ENCODE data around the gene PPM1H.
A peak's percentile ranks its signal among the peaks of the same experiment; 100 is the strongest.

Gene PPM1H

GRCh38 chr12:62693376-62694050, 241.4 kb downstream of the PPM1H start:
- TF ChIP-seq CTCF (IDR thresholded peaks at IDR 0.05; ENCODE audit: low read length, missing control alignments) = no peak
- DNase-seq (ENCODE audit: low read depth) = peak; percentile 25

DNA sequence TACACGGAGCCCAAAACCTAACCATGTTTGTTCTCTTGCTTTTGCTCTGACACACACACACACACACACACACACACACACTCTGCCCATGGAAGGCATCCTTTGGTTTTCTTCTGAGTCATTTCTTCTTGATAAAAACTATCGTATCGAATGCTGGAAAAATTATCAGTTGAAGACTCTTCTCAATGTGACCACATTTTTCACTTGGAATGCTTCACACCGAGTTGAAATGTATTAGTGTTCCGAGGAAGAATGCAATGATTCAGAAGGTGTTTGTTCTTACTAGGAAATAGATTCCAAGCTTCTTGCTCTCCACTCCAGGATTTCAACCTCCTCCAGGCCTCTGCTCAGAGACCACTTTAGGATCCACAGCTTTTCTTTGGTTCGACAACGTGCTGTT, 242.1 kb downstream of the PPM1H start:
- peak; percentile 75 for DNase-seq (ENCODE audit: low read depth)
- no peak overlapping the region for H3K4me3 ChIP-seq (replicated peaks; ENCODE audit: low read depth, low read length)
- TF ChIP-seq CTCF (IDR thresholded peaks at IDR 0.05; ENCODE audit: low read length, missing control alignments) = no peak

More at GRCh38 chr12:62693376-62694050, 241.4 kb downstream of the PPM1H start:
- H3K4me3 ChIP-seq (replicated peaks; ENCODE audit: low read depth, low read length) = no peak overlapping the region

DNA sequence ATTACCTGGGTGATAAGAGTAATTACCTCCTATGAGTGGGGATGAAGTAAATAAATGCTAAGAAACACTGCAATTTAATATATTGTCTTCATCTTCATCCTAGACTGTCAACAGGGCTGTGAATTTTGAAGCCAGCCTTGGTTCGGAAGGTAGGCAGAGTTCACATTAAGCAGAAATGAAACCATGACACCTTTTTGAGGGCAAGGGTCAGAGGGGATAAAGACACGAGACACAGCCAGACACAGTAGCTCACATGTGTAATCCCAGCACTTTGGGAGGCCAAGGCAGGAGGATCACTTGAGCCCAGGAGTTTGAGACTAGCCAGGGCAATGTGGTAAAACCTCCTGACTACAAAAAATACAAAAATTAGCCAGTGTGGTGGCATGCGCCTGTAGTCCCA, 243.6 kb downstream of the PPM1H start:
- no peak for TF ChIP-seq CTCF (IDR thresholded peaks at IDR 0.05; ENCODE audit: low read length, missing control alignments)
- H3K4me3 ChIP-seq (replicated peaks; ENCODE audit: low read depth, low read length) = no peak overlapping the region
- no peak for DNase-seq (ENCODE audit: low read depth)

- no peak for DNase-seq (ENCODE audit: low read depth)
- no peak overlapping the region for H3K4me3 ChIP-seq (replicated peaks; ENCODE audit: low read depth, low read length)
- TF ChIP-seq CTCF (IDR thresholded peaks at IDR 0.05; ENCODE audit: low read length, missing control alignments) = no peak
These were observed 245.7 kb downstream of the PPM1H start for GRCh38 chr12:62689042-62689839.

GRCh38 chr12:62686938-62687337, 248.0 kb downstream of the PPM1H start:
- TF ChIP-seq CTCF (IDR thresholded peaks at IDR 0.05; ENCODE audit: low read length, missing control alignments) = no peak
- H3K4me3 ChIP-seq (replicated peaks; ENCODE audit: low read depth, low read length) = no peak overlapping the region
- no peak for DNase-seq (ENCODE audit: low read depth)

DNA sequence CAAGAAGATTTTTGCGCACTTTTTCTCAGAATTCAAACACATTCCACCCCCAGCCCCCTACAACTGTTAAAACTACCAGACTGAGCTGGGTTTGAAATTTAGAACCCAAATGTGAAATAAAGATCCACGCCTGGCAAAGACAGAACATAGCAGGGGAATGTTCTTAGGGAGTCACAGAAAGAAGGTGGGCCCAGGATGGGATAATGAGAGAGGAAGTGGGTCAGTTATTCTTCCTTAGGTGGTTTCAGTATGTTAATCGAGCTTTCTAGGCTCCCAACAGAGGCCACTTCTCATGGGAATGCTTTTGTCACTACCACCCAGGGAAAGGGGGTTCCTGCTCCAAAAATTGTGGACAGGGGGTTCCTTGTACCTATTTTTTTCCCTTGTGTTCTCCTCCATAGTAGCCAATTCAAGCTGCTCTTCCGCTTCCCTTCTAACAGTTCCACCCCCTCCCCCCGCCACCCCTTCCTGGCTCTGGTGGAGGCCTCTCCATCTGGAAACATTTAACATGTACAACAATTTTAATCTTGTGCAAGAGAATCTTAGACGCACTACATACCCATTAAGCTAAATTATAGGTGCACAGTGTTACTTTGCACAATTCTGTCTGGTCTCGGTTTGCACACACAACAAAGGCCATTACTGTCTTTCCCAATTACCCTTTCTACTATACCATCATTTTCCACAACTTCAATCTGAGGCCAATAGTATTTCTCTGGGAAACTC, 250.2 kb downstream of the PPM1H start:
- H3K4me3 ChIP-seq (replicated peaks; ENCODE audit: low read depth, low read length) = no peak overlapping the region
- TF ChIP-seq CTCF (IDR thresholded peaks at IDR 0.05; ENCODE audit: low read length, missing control alignments) = no peak
- peak; percentile 26 for DNase-seq (ENCODE audit: low read depth)

Data from fibroblast of pulmonary artery (primary cell).